ENCODE data around the gene EDN2. TPM values are rescaled to one million over a fixed set of nuclear protein-coding genes. Genes with fewer than 3 reads are reported as not detected.

Gene EDN2
- total and polyA plus RNA-seq, 2 experiments from 2014 or later: 0.40 to 2.3 TPM

GRCh38 chr1:41462680-41463004, 21.8 kb downstream of the EDN2 start:
- WGBS (ENCODE audit: low lambda C conversion rate, missing lambda C conversion rate): 98% methylated on average over 2 of the region's 2 CpGs
- Histone ChIP-seq H3K36me3 (replicated peaks; ENCODE audit: insufficient read depth, low read depth) (no peaks in the 10 kb centered on the region), H3K27ac (no peak overlapping the region), H2AFZ (no peak overlapping the region), H3K27me3 (no peaks in the 10 kb centered on the region), H3K4me1 (ENCODE audit: insufficient read depth) (peaks cover 21% of the 10 kb centered on the region), H3K9me3 (ENCODE audit: low read depth) (no peaks in the 10 kb centered on the region), H3K4me3 (no peak overlapping the region), H3K79me2 (no peaks in the 10 kb centered on the region), H3K4me2 (no peak overlapping the region), H4K20me1 (ENCODE audit: insufficient read depth, poor library complexity, severe bottlenecking) (no peaks in the 10 kb centered on the region), H3K9me2 (replicated peaks; ENCODE audit: insufficient read depth) (no peaks in the 10 kb centered on the region)
- TF ChIP-seq EZH2 (IDR thresholded peaks at IDR 0.05; ENCODE audit: borderline replicate concordance): no peak
- no peak for TF ChIP-seq EZH2phosphoT487 (IDR thresholded peaks at IDR 0.05; ENCODE audit: low read depth, severe bottlenecking, unreplicated experiment)
- TF ChIP-seq CTCF (IDR thresholded peaks at IDR 0.05; ENCODE audit: poor library complexity): no peak
- no peak for DNase-seq (ENCODE audit: low spot score)

GRCh38 chr1:41461790-41462679, 22.4 kb downstream of the EDN2 start:
- TF ChIP-seq EZH2 (IDR thresholded peaks at IDR 0.05; ENCODE audit: borderline replicate concordance): no peak
- no peak for TF ChIP-seq CTCF (IDR thresholded peaks at IDR 0.05; ENCODE audit: poor library complexity)
- no peak for TF ChIP-seq EZH2phosphoT487 (IDR thresholded peaks at IDR 0.05; ENCODE audit: low read depth, severe bottlenecking, unreplicated experiment)
- Histone ChIP-seq H3K27me3 (no peaks in the 10 kb centered on the region), H3K4me1 (ENCODE audit: insufficient read depth) (peaks cover 20% of the 10 kb centered on the region), H4K20me1 (ENCODE audit: insufficient read depth, poor library complexity, severe bottlenecking) (no peaks in the 10 kb centered on the region), H2AFZ (no peak overlapping the region), H3K9me2 (replicated peaks; ENCODE audit: insufficient read depth) (no peaks in the 10 kb centered on the region), H3K27ac (no peak overlapping the region), H3K9me3 (ENCODE audit: low read depth) (no peaks in the 10 kb centered on the region), H3K4me2 (no peak overlapping the region), H3K4me3 (no peak overlapping the region), H3K36me3 (replicated peaks; ENCODE audit: insufficient read depth, low read depth) (no peaks in the 10 kb centered on the region), H3K79me2 (no peaks in the 10 kb centered on the region)
- peak; percentile 32 for DNase-seq (ENCODE audit: low spot score)
- WGBS (ENCODE audit: low lambda C conversion rate, missing lambda C conversion rate): 75% methylated on average over 4 of the region's 4 CpGs

GRCh38 chr1:41456847-41457540, 27.5 kb downstream of the EDN2 start:
- H3K27me3 ChIP-seq: no peaks in the 10 kb centered on the region
- H3K79me2 ChIP-seq: no peaks in the 10 kb centered on the region
- H3K36me3 ChIP-seq (replicated peaks; ENCODE audit: insufficient read depth, low read depth): no peaks in the 10 kb centered on the region
- no peaks in the 10 kb centered on the region for H3K9me2 ChIP-seq (replicated peaks; ENCODE audit: insufficient read depth)
- no peak overlapping the region for H3K4me2 ChIP-seq
- no peak overlapping the region for H2AFZ ChIP-seq
- no peak overlapping the region for H3K27ac ChIP-seq
- H4K20me1 ChIP-seq (ENCODE audit: insufficient read depth, poor library complexity, severe bottlenecking): no peaks in the 10 kb centered on the region
- WGBS (ENCODE audit: low lambda C conversion rate, missing lambda C conversion rate): 93% methylated on average over 10 of the region's 10 CpGs
- no peak for DNase-seq (ENCODE audit: low spot score)
- H3K4me3 ChIP-seq: no peak overlapping the region
- TF ChIP-seq CTCF (IDR thresholded peaks at IDR 0.05; ENCODE audit: poor library complexity) (no peak), EZH2phosphoT487 (IDR thresholded peaks at IDR 0.05; ENCODE audit: low read depth, severe bottlenecking, unreplicated experiment) (no peak), EZH2 (IDR thresholded peaks at IDR 0.05; ENCODE audit: borderline replicate concordance) (no peak)
- H3K4me1 ChIP-seq (ENCODE audit: insufficient read depth): peaks cover 6% of the 10 kb centered on the region
- H3K9me3 ChIP-seq (ENCODE audit: low read depth): no peaks in the 10 kb centered on the region
